ENCODE measurements around the gene KSR1. TPM values are rescaled to one million over a fixed set of nuclear protein-coding genes. Genes with fewer than 3 reads are reported as not detected.

The KSR1 gene
- total RNA-seq, 2 donors from 2014 or later: 36.7 to 46.7 TPM

GRCh38 chr17:27489045-27489715 lies 32.9 kb downstream of the KSR1 start:
- no peak overlapping the region for H3K4me3 Mint-ChIP-seq

DNA sequence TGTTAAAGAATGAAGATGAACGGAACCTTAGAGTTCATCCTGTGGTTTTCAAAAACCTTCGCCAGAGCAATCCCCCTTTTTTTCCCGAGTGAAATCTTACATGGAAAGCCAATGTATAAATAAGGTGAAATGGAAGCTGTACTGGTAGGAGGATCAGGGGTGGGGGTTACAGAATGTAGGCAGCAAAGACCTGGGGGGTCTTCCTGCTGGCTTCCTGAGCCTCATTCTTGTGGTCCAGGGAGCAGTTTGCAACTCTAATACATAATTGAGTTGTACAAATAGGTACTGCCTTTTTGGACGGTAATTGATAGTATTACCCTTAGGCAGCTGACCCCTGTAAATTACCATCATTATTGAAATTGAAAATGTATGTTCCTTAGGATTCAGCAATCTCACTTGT lies 34.1 kb downstream of the KSR1 start:
- no peaks in the 10 kb centered on the region for H3K9me3 ChIP-seq (ENCODE audit: control insufficient read depth, low read length, poor library complexity, severe bottlenecking)
- Mint-ChIP-seq H3K36me3 (ENCODE audit: low read depth) (no peaks in the 10 kb centered on the region), H3K27me3 (no peaks in the 10 kb centered on the region), H3K27ac (no peak overlapping the region), H3K4me3 (no peak overlapping the region), H3K4me1 (peaks cover 12% of the 10 kb centered on the region)
- no peak for DNase-seq
- ATAC-seq: no peak

More at GRCh38 chr17:27489045-27489715, 32.9 kb downstream of the KSR1 start:
- no peak for DNase-seq
- peaks cover 12% of the 10 kb centered on the region for H3K4me1 Mint-ChIP-seq
- peak overlapping the region; percentile 69 for H3K27ac Mint-ChIP-seq
- no peaks in the 10 kb centered on the region for H3K36me3 Mint-ChIP-seq (ENCODE audit: low read depth)
- ATAC-seq: no peak
- H3K27me3 Mint-ChIP-seq: no peaks in the 10 kb centered on the region
- no peaks in the 10 kb centered on the region for H3K9me3 ChIP-seq (ENCODE audit: control insufficient read depth, low read length, poor library complexity, severe bottlenecking)

GRCh38 chr17:27491713-27492190 lies 35.5 kb downstream of the KSR1 start:
- H3K4me3 Mint-ChIP-seq: no peak overlapping the region
- H3K4me1 Mint-ChIP-seq: peaks cover 10% of the 10 kb centered on the region
- no peaks in the 10 kb centered on the region for H3K36me3 Mint-ChIP-seq (ENCODE audit: low read depth)
- H3K27ac Mint-ChIP-seq: peak overlapping the region; percentile 32
- H3K27me3 Mint-ChIP-seq: no peaks in the 10 kb centered on the region
- no peaks in the 10 kb centered on the region for H3K9me3 ChIP-seq (ENCODE audit: control insufficient read depth, low read length, poor library complexity, severe bottlenecking)
- DNase-seq (no peak), ATAC-seq (no peak)

GRCh38 chr17:27492470-27492869 lies 36.2 kb downstream of the KSR1 start:
- peaks cover 12% of the 10 kb centered on the region for H3K4me1 Mint-ChIP-seq
- H3K27ac Mint-ChIP-seq: peak overlapping the region; percentile 32
- H3K4me3 Mint-ChIP-seq: no peak overlapping the region
- DNase-seq: no peak
- no peaks in the 10 kb centered on the region for H3K27me3 Mint-ChIP-seq
- no peak for ATAC-seq
- H3K36me3 Mint-ChIP-seq (ENCODE audit: low read depth): no peaks in the 10 kb centered on the region
- H3K9me3 ChIP-seq (ENCODE audit: control insufficient read depth, low read length, poor library complexity, severe bottlenecking): no peaks in the 10 kb centered on the region

- no peaks in the 10 kb centered on the region for H3K9me3 ChIP-seq (ENCODE audit: control insufficient read depth, low read length, poor library complexity, severe bottlenecking)
- no peak for ATAC-seq
- Mint-ChIP-seq H3K4me3 (no peak overlapping the region), H3K4me1 (peaks cover 12% of the 10 kb centered on the region), H3K36me3 (ENCODE audit: low read depth) (no peaks in the 10 kb centered on the region), H3K27ac (no peak overlapping the region), H3K27me3 (no peaks in the 10 kb centered on the region)
- no peak for DNase-seq
Observed at GRCh38 chr17:27493088-27493487, 36.8 kb downstream of the KSR1 start.

- ATAC-seq: no peak
- Mint-ChIP-seq H3K4me3 (no peak overlapping the region), H3K27me3 (no peaks in the 10 kb centered on the region), H3K27ac (peak overlapping the region; percentile 49), H3K4me1 (peaks cover 10% of the 10 kb centered on the region), H3K36me3 (ENCODE audit: low read depth) (no peaks in the 10 kb centered on the region)
- no peak for DNase-seq
- H3K9me3 ChIP-seq (ENCODE audit: control insufficient read depth, low read length, poor library complexity, severe bottlenecking): no peaks in the 10 kb centered on the region
Observed at GRCh38 chr17:27494192-27495091, 38.2 kb downstream of the KSR1 start.

GRCh38 chr17:27495460-27495859 lies 39.2 kb downstream of the KSR1 start:
- peaks cover 8% of the 10 kb centered on the region for H3K4me1 Mint-ChIP-seq
- no peak for ATAC-seq
- H3K9me3 ChIP-seq (ENCODE audit: control insufficient read depth, low read length, poor library complexity, severe bottlenecking): no peaks in the 10 kb centered on the region
- DNase-seq: no peak
- no peaks in the 10 kb centered on the region for H3K36me3 Mint-ChIP-seq (ENCODE audit: low read depth)
- no peak overlapping the region for H3K4me3 Mint-ChIP-seq
- peak overlapping the region; percentile 19 for H3K27ac Mint-ChIP-seq
- H3K27me3 Mint-ChIP-seq: no peaks in the 10 kb centered on the region

DNA sequence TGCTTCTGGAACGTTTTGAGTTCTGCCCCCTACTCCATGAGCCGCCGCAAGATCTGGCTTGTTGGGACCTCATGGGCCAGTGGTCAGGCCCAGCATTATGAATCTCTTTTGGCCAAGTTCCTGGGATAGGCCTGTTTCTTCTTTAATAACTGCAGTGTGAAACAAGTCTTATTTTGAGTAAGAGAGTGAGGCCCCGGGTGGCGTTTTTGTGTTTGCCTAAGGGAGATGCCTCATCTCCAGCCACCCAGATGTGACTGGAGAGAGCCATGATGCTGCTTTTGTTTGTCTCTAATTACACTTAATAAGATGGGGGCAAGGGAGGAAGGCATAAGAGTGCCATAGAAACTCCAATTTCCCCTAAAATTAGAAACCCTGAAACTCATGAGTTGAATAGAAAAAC lies 39.8 kb downstream of the KSR1 start:
- Mint-ChIP-seq H3K27ac (peak overlapping the region; percentile 19), H3K27me3 (no peaks in the 10 kb centered on the region), H3K36me3 (ENCODE audit: low read depth) (no peaks in the 10 kb centered on the region), H3K4me1 (peaks cover 8% of the 10 kb centered on the region), H3K4me3 (no peak overlapping the region)
- H3K9me3 ChIP-seq (ENCODE audit: control insufficient read depth, low read length, poor library complexity, severe bottlenecking): no peaks in the 10 kb centered on the region
- no peak for DNase-seq
- ATAC-seq: no peak

- H3K27ac Mint-ChIP-seq: peak overlapping the region; percentile 19
- ATAC-seq: no peak
- no peaks in the 10 kb centered on the region for H3K36me3 Mint-ChIP-seq (ENCODE audit: low read depth)
Observed at GRCh38 chr17:27496437-27496943, 40.2 kb downstream of the KSR1 start.

GRCh38 chr17:27496971-27497370 lies 40.7 kb downstream of the KSR1 start:
- Mint-ChIP-seq H3K27me3 (no peaks in the 10 kb centered on the region), H3K36me3 (ENCODE audit: low read depth) (no peaks in the 10 kb centered on the region)

More at GRCh38 chr17:27496437-27496943, 40.2 kb downstream of the KSR1 start:
- no peaks in the 10 kb centered on the region for H3K9me3 ChIP-seq (ENCODE audit: control insufficient read depth, low read length, poor library complexity, severe bottlenecking)
- Mint-ChIP-seq H3K4me1 (peaks cover 8% of the 10 kb centered on the region), H3K4me3 (no peak overlapping the region), H3K27me3 (no peaks in the 10 kb centered on the region)
- no peak for DNase-seq

GRCh38 chr17:27497696-27498095 lies 41.4 kb downstream of the KSR1 start:
- Mint-ChIP-seq H3K36me3 (ENCODE audit: low read depth) (no peaks in the 10 kb centered on the region), H3K27me3 (no peaks in the 10 kb centered on the region), H3K4me3 (no peak overlapping the region), H3K4me1 (peaks cover 8% of the 10 kb centered on the region), H3K27ac (peak overlapping the region; percentile 27)
- H3K9me3 ChIP-seq (ENCODE audit: control insufficient read depth, low read length, poor library complexity, severe bottlenecking): no peaks in the 10 kb centered on the region
- no peak for ATAC-seq
- DNase-seq: no peak

More at GRCh38 chr17:27496971-27497370, 40.7 kb downstream of the KSR1 start:
- no peak for DNase-seq
- peaks cover 7% of the 10 kb centered on the region for H3K4me1 Mint-ChIP-seq
- no peak for ATAC-seq
- H3K27ac Mint-ChIP-seq: no peak overlapping the region
- H3K4me3 Mint-ChIP-seq: no peak overlapping the region
- no peaks in the 10 kb centered on the region for H3K9me3 ChIP-seq (ENCODE audit: control insufficient read depth, low read length, poor library complexity, severe bottlenecking)

- no peaks in the 10 kb centered on the region for H3K27me3 Mint-ChIP-seq
- no peak overlapping the region for H3K4me3 Mint-ChIP-seq
- ATAC-seq: no peak
Observed at GRCh38 chr17:27498615-27499309, 42.5 kb downstream of the KSR1 start.

More at GRCh38 chr17:27498615-27499309, 42.5 kb downstream of the KSR1 start:
- DNase-seq: no peak
- Mint-ChIP-seq H3K4me1 (peaks cover 9% of the 10 kb centered on the region), H3K36me3 (ENCODE audit: low read depth) (no peaks in the 10 kb centered on the region), H3K27ac (no peak overlapping the region)
- H3K9me3 ChIP-seq (ENCODE audit: control insufficient read depth, low read length, poor library complexity, severe bottlenecking): no peaks in the 10 kb centered on the region
